K562 (cell line): ENCODE results near the gene DUSP28. TPM values are rescaled to one million over a fixed set of nuclear protein-coding genes. Genes with fewer than 3 reads are reported as not detected.

ENCODE experiments used
- BRD9 ChIP-seq: fragments of 450-650 bp; IDR thresholded peaks from 2 replicates; pipeline ENCODE4 v1.6.1; 2018; ENCODE audit warnings: low read depth; ENCODE audit not compliant: partially characterized antibody
- CEBPG ChIP-seq, 3 experiments: fragments of 200-800 bp in 1 of 3; sonication (Bioruptor generic) in 1 of 3; sonication (generic) in 1 of 3; formaldehyde crosslinking in 1 of 3; IDR thresholded peaks in 2 of 3; conservative IDR thresholded peaks in 1 of 3; 2 replicates each; pipeline versions ENCODE4 v1.6.1 to v1.8.0; 2016 to 2022; ENCODE audit warnings: missing compliant biosample characterization in 2 of 3, missing genetic modification characterization in 2 of 3, mild to moderate bottlenecking in 1 of 3, missing genetic modification reagents in 1 of 3
- CHCHD3 ChIP-seq: fragments of 250-450 bp; sonication (Bioruptor Pico); IDR thresholded peaks from 2 replicates; pipeline ENCODE4 v2.1.2; 2022; ENCODE audit warnings: mild to moderate bottlenecking
- CREM ChIP-seq: IDR thresholded peaks from 2 replicates; pipeline ENCODE4 v1.6.1; 2014; ENCODE audit warnings: antibody characterized with exemption, low read depth
- EP400 ChIP-seq: fragments of 450-650 bp; IDR thresholded peaks from 2 replicates; pipeline ENCODE4 v1.6.1; 2017; ENCODE audit warnings: antibody characterized with exemption, mild to moderate bottlenecking, moderate library complexity
- ETV5 ChIP-seq: sonication (generic); formaldehyde crosslinking; IDR thresholded peaks from 2 replicates; pipeline ENCODE4 v1.4.0; 2020; ENCODE audit warnings: low read depth, mild to moderate bottlenecking, missing genetic modification reagents
- HNRNPK ChIP-seq: fragments of 200-400 bp; formaldehyde crosslinking; IDR thresholded peaks from one replicate; pipeline ENCODE4 v1.6.1; 2018; ENCODE audit warnings: mild to moderate bottlenecking, low read depth, low read length; ENCODE audit not compliant: poor library complexity, severe bottlenecking
- HNRNPL ChIP-seq: fragments of 200-400 bp; formaldehyde crosslinking; IDR thresholded peaks from 2 replicates; pipeline ENCODE4 v1.6.1; 2017; ENCODE audit warnings: low read depth, mild to moderate bottlenecking, low read length
- MITF ChIP-seq: IDR thresholded peaks from 2 replicates; pipeline ENCODE4 v1.6.1; 2014; ENCODE audit warnings: antibody characterized with exemption
- POLR3A ChIP-seq: IDR thresholded peaks from 2 replicates; pipeline ENCODE4 v1.6.1; 2011; ENCODE audit warnings: borderline replicate concordance, mild to moderate bottlenecking, moderate library complexity; ENCODE audit not compliant: insufficient read length, insufficient read depth; ENCODE audit errors: extremely low read depth
- PRMT5 ChIP-seq: sonication (generic); formaldehyde crosslinking; IDR thresholded peaks from 2 replicates; pipeline ENCODE4 v1.5.0; 2020; ENCODE audit warnings: missing genetic modification reagents
- RBM39 ChIP-seq: fragments of 200-400 bp; formaldehyde crosslinking; optimal IDR thresholded peaks from 2 replicates; pipeline ENCODE3; 2018; ENCODE audit warnings: low read depth, low read length
- SIRT6 ChIP-seq: IDR thresholded peaks from one replicate; pipeline ENCODE4 v1.6.1; 2012; ENCODE audit warnings: low read depth, mild to moderate bottlenecking, control low read depth, inconsistent platforms, low read length, moderate library complexity
- SMC3 ChIP-seq: conservative IDR thresholded peaks from 2 replicates; pipeline ENCODE4 v1.6.1; 2011; ENCODE audit warnings: low read depth, low read length, improper control_type of control experiment; ENCODE audit not compliant: insufficient read depth
- SNIP1 ChIP-seq: fragments of 450-650 bp; IDR thresholded peaks from 2 replicates; pipeline ENCODE4 v1.7.1; 2017; ENCODE audit warnings: low read depth, mild to moderate bottlenecking
- ZBTB1 ChIP-seq: sonication (generic); formaldehyde crosslinking; IDR thresholded peaks from 2 replicates; pipeline ENCODE4 v1.8.1; 2023; ENCODE audit warnings: missing genetic modification reagents, low read depth, mild to moderate bottlenecking, borderline replicate concordance
- ZBTB33 ChIP-seq: sonication (generic); formaldehyde crosslinking; IDR thresholded peaks from 2 replicates; pipeline ENCODE4 v1.8.1; 2023; ENCODE audit warnings: mild to moderate bottlenecking, missing genetic modification reagents
- ZBTB7A ChIP-seq: IDR thresholded peaks from 2 replicates; pipeline ENCODE4 v1.6.1; 2011; ENCODE audit warnings: low read depth, mild to moderate bottlenecking, low read length, moderate library complexity, borderline replicate concordance; ENCODE audit not compliant: control insufficient read depth
- ZFP1 ChIP-seq: fragments of 450-650 bp; formaldehyde crosslinking; IDR thresholded peaks from 2 replicates; pipeline ENCODE4 v1.4.0; 2020; ENCODE audit warnings: mild to moderate bottlenecking, mixed read lengths
- ZKSCAN8 ChIP-seq: fragments of 200-800 bp; sonication (Bioruptor generic); IDR thresholded peaks from 2 replicates; pipeline ENCODE4 v1.6.1; 2016; ENCODE audit warnings: missing genetic modification characterization, missing compliant biosample characterization
- ZNF436 ChIP-seq: fragments of 250-450, 450-650 bp; sonication (Bioruptor Pico); formaldehyde crosslinking; IDR thresholded peaks from 2 replicates; pipeline ENCODE4 v1.7.0; 2020; ENCODE audit warnings: mild to moderate bottlenecking
- ZNF551 ChIP-seq: fragments of 250-450 bp; sonication (Bioruptor Pico); IDR thresholded peaks from 2 replicates; pipeline ENCODE4 v1.5.0; 2021; ENCODE audit warnings: mild to moderate bottlenecking, moderate library complexity
- ZNF655 ChIP-seq: fragments of 250-450 bp; sonication (Bioruptor Pico); IDR thresholded peaks from 2 replicates; pipeline ENCODE4 v1.5.0; 2021
- ZZZ3 ChIP-seq: fragments of 450-650 bp; IDR thresholded peaks from 2 replicates; pipeline ENCODE4 v1.6.1; 2016; ENCODE audit warnings: antibody characterized with exemption, mild to moderate bottlenecking, moderate library complexity
- polyA plus RNA-seq, 8 experiments: library from polyadenylated mRNA; depleted of rRNA in 4 of 8; stranded (reverse) in 5 of 8; unstranded in 3 of 8; fragments of >200 nt; fragmentation: Nextera tagmentation in 2 of 8; fragmentation: Illumina TruSeq in 1 of 8; extraction: Ambion mirVana in 2 of 8; extraction: Trizol in 1 of 8; gene quantifications; 2 replicates each; pipeline versions ENCODE4 v1.2.1 to v1.2.3, GENCODE V29; 2011 to 2014; ENCODE audit warnings: inconsistent platforms in 1 of 8, missing spikeins in 1 of 8
- total RNA-seq, 7 experiments: library from RNA; depleted of rRNA in 6 of 7; stranded (reverse); fragments of >200 nt in 6 of 7; fragmentation: Illumina TruSeq in 2 of 7; extraction: Trizol in 2 of 7; gene quantifications; 2 replicates each; pipeline versions ENCODE4 v1.2.1 to v1.2.3, GENCODE V29; 2011 to 2021; ENCODE audit warnings: low replicate concordance in 1 of 7

DUSP28 gene
- total and polyA plus RNA-seq, 9 of the 15 experiments (the other 6 are each of a cell fraction or from before 2014, with no cell fraction given): 2.8 to 8.1 (median 4.2) TPM

GRCh38 chr2:240568678-240569522 lies 8.7 kb downstream of the DUSP28 start (continued):
- TF ChIP-seq ZBTB1 (CRISPR knock-in tag): peak; percentile 82; the same call in 1 of the 2 replicates
- TF ChIP-seq BRD9: no peak
- TF ChIP-seq SIRT6: no peak
- no peak for TF ChIP-seq EP400
- TF ChIP-seq ZZZ3: no peak
- no peak for TF ChIP-seq ZNF436
- TF ChIP-seq ZBTB33: no peak
- no peak for TF ChIP-seq PRMT5 (CRISPR knock-in tag)
- TF ChIP-seq ZNF655 (CRISPR knock-in tag): no peak
- no peak for TF ChIP-seq ZFP1 (CRISPR knock-in tag)
- no peak for TF ChIP-seq HNRNPK
- TF ChIP-seq ZKSCAN8 (CRISPR knock-in tag): no peak
- TF ChIP-seq ZBTB7A: no peak
- no peak for TF ChIP-seq CEBPG (CRISPR knock-in tag; IDR thresholded peaks at IDR 0.05)
- TF ChIP-seq CEBPG (tag; conservative IDR thresholded peaks at IDR 0.05 in 1 of 2, IDR thresholded peaks at IDR 0.05 in 1 of 2): no peak
- no peak for TF ChIP-seq SNIP1
- TF ChIP-seq CREM: no peak
- no peak for TF ChIP-seq ZNF551 (CRISPR knock-in tag)
- TF ChIP-seq MITF: no peak
- no peak for TF ChIP-seq ETV5 (CRISPR knock-in tag)
- no peak for TF ChIP-seq HNRNPL
- no peak for TF ChIP-seq RBM39
- TF ChIP-seq POLR3A: no peak
- TF ChIP-seq SMC3: no peak
- TF ChIP-seq CHCHD3 (CRISPR knock-in tag): no peak
